VCaP (cell line): Measurements from ENCODE around the gene RNF182.
"Not testable (repeated sequence)": the region's sequence is repeated elsewhere in the genome, so short reads cannot be mapped to it uniquely, and the experiment has no call there.

Experiments
- H3K27ac ChIP-seq: fragments of 450-650 bp; 2 replicates; pipeline ENCODE4 v1.5.1; 2017
- TF ChIP-seq, protein P1 (sequence below): fragments of 450-650 bp; conservative IDR thresholded peaks from 2 replicates; pipeline ENCODE4 v1.5.1; 2017; ENCODE audit warnings: mild to moderate bottlenecking, moderate library complexity

The RNF182 gene

GRCh38 chr6:13924949-13925881 is at the start of gene RNF182:
TSS of gene RNF182 (plus strand) at chr6:13924952. CDS start at chr6:13977120, 52,168 bp downstream.
- no peak within 1 kb of the TSS for H3K27ac ChIP-seq
- TF ChIP-seq, protein P1, sequence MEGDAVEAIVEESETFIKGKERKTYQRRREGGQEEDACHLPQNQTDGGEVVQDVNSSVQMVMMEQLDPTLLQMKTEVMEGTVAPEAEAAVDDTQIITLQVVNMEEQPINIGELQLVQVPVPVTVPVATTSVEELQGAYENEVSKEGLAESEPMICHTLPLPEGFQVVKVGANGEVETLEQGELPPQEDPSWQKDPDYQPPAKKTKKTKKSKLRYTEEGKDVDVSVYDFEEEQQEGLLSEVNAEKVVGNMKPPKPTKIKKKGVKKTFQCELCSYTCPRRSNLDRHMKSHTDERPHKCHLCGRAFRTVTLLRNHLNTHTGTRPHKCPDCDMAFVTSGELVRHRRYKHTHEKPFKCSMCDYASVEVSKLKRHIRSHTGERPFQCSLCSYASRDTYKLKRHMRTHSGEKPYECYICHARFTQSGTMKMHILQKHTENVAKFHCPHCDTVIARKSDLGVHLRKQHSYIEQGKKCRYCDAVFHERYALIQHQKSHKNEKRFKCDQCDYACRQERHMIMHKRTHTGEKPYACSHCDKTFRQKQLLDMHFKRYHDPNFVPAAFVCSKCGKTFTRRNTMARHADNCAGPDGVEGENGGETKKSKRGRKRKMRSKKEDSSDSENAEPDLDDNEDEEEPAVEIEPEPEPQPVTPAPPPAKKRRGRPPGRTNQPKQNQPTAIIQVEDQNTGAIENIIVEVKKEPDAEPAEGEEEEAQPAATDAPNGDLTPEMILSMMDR, result no peak

DNA sequence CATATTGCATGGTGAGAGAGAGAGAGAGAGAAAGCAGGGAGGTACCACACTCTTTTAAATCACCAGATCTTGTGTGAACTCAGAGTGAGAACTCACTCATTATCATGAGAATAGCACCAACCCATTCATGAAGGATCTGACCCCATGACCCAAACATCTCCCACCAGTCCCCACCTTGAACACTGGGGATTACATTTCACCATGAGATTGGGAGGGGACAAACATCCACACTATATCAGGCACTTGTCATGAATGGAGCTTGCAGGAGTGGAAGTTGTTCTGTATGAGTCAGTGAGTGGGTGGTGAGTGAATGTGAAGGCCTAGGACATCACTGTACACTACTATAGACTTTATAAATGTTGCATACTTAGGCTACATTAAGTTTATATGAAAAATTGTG is 47.7 kb upstream of the RNF182 start:
- no peak overlapping the region for H3K27ac ChIP-seq
- TF ChIP-seq, protein P1, result no peak

DNA sequence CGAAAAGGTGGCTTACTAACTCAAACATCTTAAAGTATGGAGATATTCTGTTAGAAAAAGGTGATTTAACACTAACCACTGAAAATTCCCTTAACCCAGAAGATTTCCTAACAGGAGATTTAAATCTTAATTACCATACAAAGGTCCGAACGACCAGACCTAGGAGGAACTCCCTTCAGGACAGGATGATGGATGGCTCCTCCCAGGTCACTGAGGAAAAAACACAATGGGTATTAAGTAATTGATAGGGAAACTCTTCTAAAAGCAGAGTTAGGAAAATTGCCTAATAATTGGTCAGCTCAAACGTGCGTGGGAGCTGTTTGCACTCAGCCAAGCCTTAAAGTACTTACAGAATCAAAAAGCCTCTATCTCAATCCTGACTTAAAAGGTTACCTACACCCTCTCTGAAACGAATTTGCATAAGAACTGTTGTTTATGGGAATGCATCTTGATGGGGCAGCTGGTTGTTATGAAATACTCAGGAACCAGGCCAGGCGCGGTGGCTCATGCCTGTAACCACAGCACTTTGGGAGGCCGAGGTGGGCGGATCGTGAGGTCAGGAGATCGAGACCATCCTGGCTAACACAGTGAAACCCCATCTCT is 44.6 kb upstream of the RNF182 start:
- H3K27ac ChIP-seq, result not testable (repeated sequence)

GRCh38 chr6:13881621-13882165 is 43.1 kb upstream of the RNF182 start:
- TF ChIP-seq, protein P1, result no peak
- H3K27ac ChIP-seq, result no peak overlapping the region

- H3K27ac ChIP-seq, result no peak overlapping the region
- TF ChIP-seq, protein P1, result no peak
These were observed 40.8 kb upstream of the RNF182 start for GRCh38 chr6:13883966-13884365.

DNA sequence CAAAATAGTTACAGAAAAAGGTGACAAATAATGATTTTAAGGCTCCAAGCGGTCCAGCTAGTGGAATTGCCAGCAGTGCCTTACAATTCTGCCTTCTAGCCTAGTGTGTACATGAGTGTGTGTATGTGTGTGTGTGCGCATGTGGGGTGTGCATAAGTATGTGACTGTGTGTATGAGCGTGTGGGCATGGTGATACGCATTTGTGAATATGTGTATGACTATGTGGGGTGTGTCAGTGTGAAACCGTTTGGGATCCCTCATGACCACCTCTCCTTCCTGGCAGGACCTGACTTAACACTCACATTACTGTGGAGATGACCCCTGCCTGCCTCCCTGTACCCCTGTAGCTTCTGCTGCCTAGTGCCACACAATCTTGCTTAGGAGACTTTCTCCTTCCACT is 40.4 kb upstream of the RNF182 start:
- TF ChIP-seq, protein P1, result no peak
- no peak overlapping the region for H3K27ac ChIP-seq

GRCh38 chr6:13885601-13886000 is 39.2 kb upstream of the RNF182 start:
- H3K27ac ChIP-seq, result no peak overlapping the region
- TF ChIP-seq, protein P1, result no peak

GRCh38 chr6:13886949-13887348 is 37.8 kb upstream of the RNF182 start:
- no peak overlapping the region for H3K27ac ChIP-seq
- TF ChIP-seq, protein P1, result no peak
